ENCODE results near the gene STN1.

DNA sequence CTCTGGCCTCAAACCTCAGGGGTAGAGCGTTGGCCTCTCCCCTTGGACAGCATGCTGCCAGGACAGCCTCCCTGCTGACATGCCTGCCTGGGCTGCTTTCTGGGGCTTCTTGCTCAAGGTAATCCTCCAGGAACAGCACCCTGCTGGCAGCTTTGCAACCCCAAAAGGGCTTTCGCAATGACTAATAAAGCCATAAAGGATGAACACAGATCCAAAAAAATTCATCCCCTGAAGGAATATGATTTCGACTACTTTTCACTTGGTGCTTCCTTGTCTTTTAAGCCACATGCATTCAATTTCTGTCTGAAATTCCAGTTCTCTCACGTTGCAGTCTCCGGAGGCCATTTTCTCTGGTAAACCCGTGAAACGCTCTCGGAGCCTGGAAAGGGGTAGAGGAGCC is 47.5 kb downstream of the STN1 start:
- TF ChIP-seq GATA2 (IDR thresholded peaks at IDR 0.05; ENCODE audit: low read depth, low read length) (no peak), GATA3 (IDR thresholded peaks at IDR 0.05; ENCODE audit: low read depth, low read length) (no peak)

All from SH-SY5Y (cell line).